CD8-positive, alpha-beta memory T cell (primary cell): ENCODE measurements around the gene PHLDA1. TPM values are rescaled to one million over a fixed set of nuclear protein-coding genes. Genes with fewer than 3 reads are reported as not detected.

ENCODE experiments used
- CTCF ChIA-PET: fragments of 350-600 bp; sonication (Branson Sonifier 250); formaldehyde crosslinking; loops from one replicate; lab custom pipeline; 2021; ENCODE audit warnings: antibody characterized with exemption; lab: Charles Lee
- POLR2A ChIA-PET: fragments of 350-600 bp; sonication (Branson Sonifier 250); formaldehyde crosslinking; loops from one replicate; lab custom pipeline; 2021; ENCODE audit warnings: antibody characterized with exemption; lab: Charles Lee
- DNase-seq, 5 donors: peaks; one replicate each; pipeline versions ENCODE4 v3.0.0 to v3.0.0-alpha.2; 2020 to 2022; ENCODE audit warnings: mixed read lengths in 1 of 5
- H3K27ac ChIP-seq: one replicate; pipeline ENCODE4 v1.7.0; 2013; ENCODE audit warnings: low read depth, mild to moderate bottlenecking, low read length, moderate library complexity
- H3K27me3 ChIP-seq: 2 replicates; pipeline ENCODE4 v1.7.0; 2013; ENCODE audit warnings: low read length, mild to moderate bottlenecking; ENCODE audit not compliant: insufficient read depth, poor library complexity, severe bottlenecking
- H3K36me3 ChIP-seq: 2 replicates; pipeline ENCODE4 v1.7.0; 2013; ENCODE audit warnings: mild to moderate bottlenecking, low read length, moderate library complexity; ENCODE audit not compliant: insufficient read depth
- H3K4me1 ChIP-seq: 2 replicates; pipeline ENCODE4 v1.7.0; 2013; ENCODE audit warnings: mild to moderate bottlenecking, low read length, moderate library complexity; ENCODE audit not compliant: insufficient read depth
- H3K4me3 ChIP-seq: 2 replicates; pipeline ENCODE4 v1.7.0; 2013; ENCODE audit warnings: mild to moderate bottlenecking, low read length
- H3K9me3 ChIP-seq: 2 replicates; pipeline ENCODE4 v1.7.0; 2013; ENCODE audit warnings: mild to moderate bottlenecking, low read length
- H3K27ac Mint-ChIP-seq, 8 donors: one replicate each; pipeline ENCODE4 v1.8.0; 2020 to 2021; ENCODE audit warnings: mixed read lengths in 8 of 8, mild to moderate bottlenecking in 6 of 8, inconsistent platforms in 3 of 8, moderate library complexity in 3 of 8
- H3K27me3 Mint-ChIP-seq, 2 donors: one replicate each; pipeline ENCODE4 v1.8.0; 2020 to 2021; ENCODE audit warnings: mixed read lengths in 2 of 2, mild to moderate bottlenecking in 1 of 2, moderate library complexity in 1 of 2
- H3K36me3 Mint-ChIP-seq, 3 donors: one replicate each; pipeline ENCODE4 v1.8.0; 2020 to 2021; ENCODE audit warnings: mixed read lengths in 3 of 3, inconsistent platforms in 1 of 3, mild to moderate bottlenecking in 1 of 3
- H3K4me1 Mint-ChIP-seq, 3 donors: one replicate each; pipeline ENCODE4 v1.8.0; 2020 to 2021; ENCODE audit warnings: mixed read lengths in 3 of 3, inconsistent platforms in 1 of 3, mild to moderate bottlenecking in 1 of 3
- H3K4me3 Mint-ChIP-seq, 7 donors: one replicate each; pipeline ENCODE4 v1.8.0; 2020 to 2021; ENCODE audit warnings: mixed read lengths in 7 of 7, mild to moderate bottlenecking in 6 of 7, moderate library complexity in 4 of 7, inconsistent platforms in 2 of 7
- H3K9me3 Mint-ChIP-seq, 5 donors: one replicate each; pipeline ENCODE4 v1.8.0; 2020 to 2022; ENCODE audit warnings: mixed read lengths in 5 of 5, mild to moderate bottlenecking in 3 of 5, moderate library complexity in 2 of 5, inconsistent platforms in 1 of 5
- polyA plus RNA-seq: library from polyadenylated mRNA; unstranded; fragments of 300-500 nt; fragmentation: Illumina TruSeq; gene quantifications from one replicate; pipeline ENCODE4 v1.2.3, GENCODE V29; 2021
- total RNA-seq, 2 experiments: library from RNA; stranded (reverse); gene quantifications; one replicate each; pipeline ENCODE4 v1.2.3, GENCODE V29; 2021

PHLDA1 gene
- total and polyA plus RNA-seq, 3 experiments from 2014 or later = 2.1 to 43.4 (median 43.3) TPM

DNA sequence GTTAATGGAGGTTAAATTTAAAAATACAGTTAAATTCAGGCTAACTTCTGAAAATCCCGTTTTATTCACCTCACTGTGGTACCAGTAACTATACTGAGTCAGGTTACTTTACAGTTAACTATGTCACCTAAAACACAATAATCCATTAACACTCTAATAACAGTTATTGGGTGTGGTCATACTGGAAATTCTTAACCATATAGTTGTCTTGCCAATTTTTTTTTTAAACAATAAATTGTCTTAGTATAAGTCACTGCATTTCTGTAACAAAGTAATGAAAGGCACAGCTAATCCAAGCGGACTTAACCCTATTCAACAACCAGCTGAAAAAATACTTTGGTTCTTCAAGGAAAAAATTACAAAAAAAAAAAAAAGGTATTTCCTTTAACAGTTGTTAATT, 16.2 kb upstream of the PHLDA1 start:
- no peaks in the 10 kb centered on the region for H3K9me3 ChIP-seq
- no peak overlapping the region for H3K27ac ChIP-seq
- no peaks in the 10 kb centered on the region for H3K27me3 ChIP-seq
- POLR2A ChIA-PET = no interaction called here
- Mint-ChIP-seq H3K4me3 (no peak overlapping the region), H3K27me3 (no peaks in the 10 kb centered on the region), H3K4me1 (no peaks in the 10 kb centered on the region), H3K9me3 (no peaks in the 10 kb centered on the region), H3K36me3 (peaks cover 0 to 63% (median 20%) of the 10 kb centered on the region in 3 donors), H3K27ac (no peak overlapping the region)
- CTCF ChIA-PET = interaction anchor here (0.6 to 1.4 kb wide), 2 partner anchors 111 to 274 kb away, joined by 3 to 4 read pairs; no protein-coding TSS in a partner anchor
- no peaks in the 10 kb centered on the region for H3K4me1 ChIP-seq
- no peak for DNase-seq
- no peak overlapping the region for H3K4me3 ChIP-seq
- peaks cover under 1% of the 10 kb centered on the region for H3K36me3 ChIP-seq

GRCh38 chr12:76047060-76047459, 15.5 kb upstream of the PHLDA1 start:
- Mint-ChIP-seq H3K27me3 (no peaks in the 10 kb centered on the region), H3K36me3 (peaks cover 0 to 56% (median 15%) of the 10 kb centered on the region in 3 donors), H3K9me3 (no peaks in the 10 kb centered on the region), H3K27ac (no peak overlapping the region), H3K4me3 (no peak overlapping the region), H3K4me1 (no peaks in the 10 kb centered on the region)
- DNase-seq = no peak
- Histone ChIP-seq H3K36me3 (no peaks in the 10 kb centered on the region), H3K9me3 (no peaks in the 10 kb centered on the region), H3K4me1 (no peaks in the 10 kb centered on the region), H3K4me3 (no peak overlapping the region), H3K27me3 (no peaks in the 10 kb centered on the region), H3K27ac (no peak overlapping the region)
- POLR2A ChIA-PET = no interaction called here
- CTCF ChIA-PET = interaction anchor here (1.4 kb wide), 1 partner anchor 112 kb away, joined by 4 read pairs; no protein-coding TSS in a partner anchor

DNA sequence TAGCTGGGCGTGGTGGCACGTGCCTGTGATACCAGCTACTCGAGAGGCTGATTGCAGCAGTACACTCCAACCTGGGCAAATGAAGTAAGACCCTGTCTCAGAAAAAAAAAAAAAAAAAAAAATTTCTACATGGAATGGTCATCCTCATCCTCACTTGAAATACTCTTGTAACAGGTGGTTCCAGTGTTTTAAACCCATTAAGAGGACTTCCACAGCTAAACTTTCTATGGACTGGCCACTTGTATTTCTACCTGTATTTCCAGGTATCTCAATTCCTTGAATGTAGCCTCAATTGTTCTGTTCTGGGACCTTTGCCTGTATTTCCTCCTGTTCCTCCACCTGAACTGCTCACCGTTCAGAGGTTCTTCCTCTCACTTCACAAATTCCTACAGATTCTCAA, 11.8 kb upstream of the PHLDA1 start:
- Histone ChIP-seq H3K36me3 (no peaks in the 10 kb centered on the region), H3K27ac (no peak overlapping the region), H3K9me3 (no peaks in the 10 kb centered on the region), H3K4me3 (no peak overlapping the region), H3K27me3 (no peaks in the 10 kb centered on the region), H3K4me1 (no peaks in the 10 kb centered on the region)
- Mint-ChIP-seq H3K27me3 (no peaks in the 10 kb centered on the region), H3K4me3 (no peak overlapping the region), H3K4me1 (no peaks in the 10 kb centered on the region), H3K9me3 (no peaks in the 10 kb centered on the region), H3K36me3 (peaks cover 0 to 24% (median 2%) of the 10 kb centered on the region in 3 donors), H3K27ac (no peak overlapping the region)
- ChIA-PET POLR2A (no interaction called here), CTCF (interaction anchor here (0.7 kb wide), 1 partner anchor 413 kb away, joined by 3 read pairs; no protein-coding TSS in a partner anchor)
- no peak for DNase-seq

- no peak overlapping the region for H3K4me3 Mint-ChIP-seq
- peaks cover 0 to 15% (median 2%) of the 10 kb centered on the region in 3 donors for H3K36me3 Mint-ChIP-seq
- POLR2A ChIA-PET = no interaction called here
- no peak overlapping the region for H3K27ac Mint-ChIP-seq
- Histone ChIP-seq H3K4me1 (no peaks in the 10 kb centered on the region), H3K9me3 (no peaks in the 10 kb centered on the region), H3K27me3 (no peaks in the 10 kb centered on the region), H3K4me3 (no peak overlapping the region), H3K36me3 (no peaks in the 10 kb centered on the region), H3K27ac (no peak overlapping the region)
- no peaks in the 10 kb centered on the region for H3K27me3 Mint-ChIP-seq
- DNase-seq = no peak
- no peaks in the 10 kb centered on the region for H3K9me3 Mint-ChIP-seq
- CTCF ChIA-PET = no interaction called here
- peaks cover 0 to 5% (median 5%) of the 10 kb centered on the region in 3 donors for H3K4me1 Mint-ChIP-seq
These were observed 10.6 kb upstream of the PHLDA1 start for GRCh38 chr12:76042147-76042546.

DNA sequence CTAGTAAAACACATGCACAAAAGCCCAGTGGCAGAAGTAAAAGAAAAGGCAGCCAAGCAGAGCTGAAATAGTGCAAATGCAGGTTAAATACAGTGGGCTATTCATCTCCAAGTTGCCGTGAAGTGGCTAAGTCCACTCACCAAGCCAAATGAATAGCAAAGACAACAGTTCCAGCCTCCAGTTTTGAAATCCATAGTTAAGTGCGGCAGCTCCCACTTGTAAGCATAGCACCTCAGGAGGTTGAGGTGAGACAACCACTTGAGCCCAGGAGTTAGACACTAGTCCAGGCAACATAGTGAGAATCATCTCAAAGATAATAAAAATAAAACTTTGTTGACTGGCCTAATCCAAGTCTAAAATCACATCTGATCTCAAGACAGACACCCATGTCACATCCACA, 9.8 kb upstream of the PHLDA1 start:
- Histone ChIP-seq H3K27me3 (no peaks in the 10 kb centered on the region), H3K27ac (no peak overlapping the region), H3K4me3 (no peak overlapping the region), H3K9me3 (no peaks in the 10 kb centered on the region), H3K4me1 (no peaks in the 10 kb centered on the region), H3K36me3 (no peaks in the 10 kb centered on the region)
- no peaks in the 10 kb centered on the region for H3K9me3 Mint-ChIP-seq
- H3K4me3 Mint-ChIP-seq = no peak overlapping the region
- peaks cover 0 to 8% (median 6%) of the 10 kb centered on the region in 3 donors for H3K4me1 Mint-ChIP-seq
- POLR2A ChIA-PET = no interaction called here
- CTCF ChIA-PET = interaction anchor here (1.0 to 5.6 kb wide), 3 partner anchors 10 to 514 kb away, joined by 3 to 46 read pairs (median 7); partner anchors contain the start of gene PHLDA1
- H3K27me3 Mint-ChIP-seq = no peaks in the 10 kb centered on the region
- no peak for DNase-seq
- peak overlapping the region in 1 of 8 donors; percentile 26 for H3K27ac Mint-ChIP-seq
- peaks cover 0 to 9% (median 2%) of the 10 kb centered on the region in 3 donors for H3K36me3 Mint-ChIP-seq

- no peaks in the 10 kb centered on the region for H3K4me1 ChIP-seq
- H3K9me3 ChIP-seq = no peaks in the 10 kb centered on the region
- peak overlapping the region in 2 of 8 donors; percentile 33 to 56 for H3K27ac Mint-ChIP-seq
- no peak overlapping the region for H3K4me3 ChIP-seq
- H3K36me3 Mint-ChIP-seq = peaks cover 0 to 7% (median 2%) of the 10 kb centered on the region in 3 donors
- ChIA-PET CTCF (interaction anchor here (2.0 to 5.6 kb wide), 2 partner anchors 9 to 513 kb away, joined by 7 to 46 read pairs; partner anchors contain the start of gene PHLDA1), POLR2A (no interaction called here)
- H3K27ac ChIP-seq = no peak overlapping the region
- H3K36me3 ChIP-seq = no peaks in the 10 kb centered on the region
- no peaks in the 10 kb centered on the region for H3K27me3 ChIP-seq
- H3K9me3 Mint-ChIP-seq = no peaks in the 10 kb centered on the region
- H3K4me3 Mint-ChIP-seq = no peak overlapping the region
- DNase-seq = no peak
- no peaks in the 10 kb centered on the region for H3K27me3 Mint-ChIP-seq
- H3K4me1 Mint-ChIP-seq = peaks cover 0 to 8% (median 6%) of the 10 kb centered on the region in 3 donors
These were observed 8.9 kb upstream of the PHLDA1 start for GRCh38 chr12:76040461-76040860.

DNA sequence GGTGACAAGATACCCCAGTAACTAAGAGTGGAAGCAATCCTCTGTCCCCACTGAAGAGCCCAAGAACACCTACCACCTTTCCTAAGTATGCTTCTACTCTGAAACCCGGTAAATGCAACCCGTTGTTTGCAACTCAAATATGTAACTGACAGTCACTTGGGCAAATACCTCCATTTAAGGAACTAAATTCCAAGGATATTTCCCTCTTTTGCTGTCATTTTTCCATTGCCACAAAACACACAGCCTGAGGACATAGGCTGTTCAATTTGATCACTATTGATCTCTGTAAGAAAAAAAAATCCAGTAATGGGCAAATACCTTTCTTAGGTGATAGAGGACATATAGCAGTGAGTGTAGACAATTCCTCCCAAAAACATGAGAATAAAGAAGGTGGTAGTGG, 6.6 kb upstream of the PHLDA1 start:
- no peaks in the 10 kb centered on the region for H3K9me3 ChIP-seq
- no peaks in the 10 kb centered on the region for H3K4me1 ChIP-seq
- CTCF ChIA-PET = interaction anchor here (1.0 to 5.6 kb wide), 3 partner anchors 130 to 511 kb away, joined by 3 to 46 read pairs (median 9); no protein-coding TSS in a partner anchor
- H3K27ac ChIP-seq = no peak overlapping the region
- H3K27me3 ChIP-seq = no peaks in the 10 kb centered on the region
- POLR2A ChIA-PET = interaction anchor here (0.9 kb wide), 1 partner anchor 558 kb away, joined by 3 read pairs; the partner anchor contains the start of gene GLIPR1
- no peak overlapping the region for H3K4me3 ChIP-seq
- H3K36me3 ChIP-seq = no peaks in the 10 kb centered on the region
- Mint-ChIP-seq H3K27me3 (no peaks in the 10 kb centered on the region), H3K27ac (no peak overlapping the region), H3K4me1 (peaks cover 0 to 12% (median 6%) of the 10 kb centered on the region in 3 donors), H3K4me3 (no peak overlapping the region), H3K36me3 (no peaks in the 10 kb centered on the region), H3K9me3 (no peaks in the 10 kb centered on the region)
- no peak for DNase-seq
